Kidney epithelial cell (primary cell): Measurements from ENCODE around the gene PRKCA. TPM values are rescaled to one million over a fixed set of nuclear protein-coding genes. Genes with fewer than 3 reads are reported as not detected.

Source experiments
- DNase-seq: peaks from one replicate; pipeline ENCODE4 v3.0.0-alpha.2; 2010; ENCODE audit warnings: low read depth
- H3K27me3 ChIP-seq: 2 replicates; pipeline ENCODE4 v1.6.0; 2011; ENCODE audit warnings: low read length; ENCODE audit not compliant: control insufficient read depth, insufficient read depth
- H3K36me3 ChIP-seq: 2 replicates; pipeline ENCODE4 v1.5.1; 2011; ENCODE audit warnings: low read length; ENCODE audit not compliant: control insufficient read depth, insufficient read depth
- H3K4me3 ChIP-seq: 2 replicates; pipeline ENCODE4 v1.5.1; 2011; ENCODE audit warnings: low read depth, mild to moderate bottlenecking, control low read depth, low read length
- total RNA-seq: library from RNA; depleted of rRNA; stranded (reverse); fragments of >200 nt; gene quantifications from 2 replicates; pipeline ENCODE4 v1.2.3, GENCODE V29; 2015
- TF ChIP-seq, protein P1 (sequence below): IDR thresholded peaks from 2 replicates; pipeline ENCODE4 v1.5.1; 2011; ENCODE audit warnings: mild to moderate bottlenecking, moderate library complexity, low read length, control low read depth, inconsistent platforms; ENCODE audit not compliant: insufficient read depth, poor library complexity, severe bottlenecking

The PRKCA gene
- total RNA-seq, 1 donor from 2014 or later: 5.7 TPM

DNA sequence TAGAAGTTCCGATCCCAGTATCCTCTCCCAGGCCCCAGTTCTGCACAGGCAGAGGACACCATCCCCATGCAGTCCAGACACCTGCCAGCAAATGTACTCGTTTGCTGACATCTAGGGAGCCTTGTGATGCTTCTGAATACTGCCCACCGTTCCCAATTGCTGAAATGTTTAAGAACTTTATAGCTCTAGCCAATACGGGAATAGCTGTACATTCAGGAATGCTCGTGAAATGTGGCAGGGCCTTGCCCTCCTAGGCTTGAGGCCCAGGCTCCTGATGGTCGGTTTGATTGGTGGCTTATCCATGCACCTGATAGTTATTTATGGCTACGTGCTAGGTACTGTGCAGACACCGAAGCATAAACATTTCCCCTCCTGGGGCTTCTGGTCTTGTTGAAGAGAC is 255.5 kb downstream of the PRKCA start:
- no peak overlapping the region for H3K4me3 ChIP-seq
- TF ChIP-seq, protein P1, sequence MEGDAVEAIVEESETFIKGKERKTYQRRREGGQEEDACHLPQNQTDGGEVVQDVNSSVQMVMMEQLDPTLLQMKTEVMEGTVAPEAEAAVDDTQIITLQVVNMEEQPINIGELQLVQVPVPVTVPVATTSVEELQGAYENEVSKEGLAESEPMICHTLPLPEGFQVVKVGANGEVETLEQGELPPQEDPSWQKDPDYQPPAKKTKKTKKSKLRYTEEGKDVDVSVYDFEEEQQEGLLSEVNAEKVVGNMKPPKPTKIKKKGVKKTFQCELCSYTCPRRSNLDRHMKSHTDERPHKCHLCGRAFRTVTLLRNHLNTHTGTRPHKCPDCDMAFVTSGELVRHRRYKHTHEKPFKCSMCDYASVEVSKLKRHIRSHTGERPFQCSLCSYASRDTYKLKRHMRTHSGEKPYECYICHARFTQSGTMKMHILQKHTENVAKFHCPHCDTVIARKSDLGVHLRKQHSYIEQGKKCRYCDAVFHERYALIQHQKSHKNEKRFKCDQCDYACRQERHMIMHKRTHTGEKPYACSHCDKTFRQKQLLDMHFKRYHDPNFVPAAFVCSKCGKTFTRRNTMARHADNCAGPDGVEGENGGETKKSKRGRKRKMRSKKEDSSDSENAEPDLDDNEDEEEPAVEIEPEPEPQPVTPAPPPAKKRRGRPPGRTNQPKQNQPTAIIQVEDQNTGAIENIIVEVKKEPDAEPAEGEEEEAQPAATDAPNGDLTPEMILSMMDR: no peak
- no peaks in the 10 kb centered on the region for H3K36me3 ChIP-seq
- DNase-seq: no peak
- no peaks in the 10 kb centered on the region for H3K27me3 ChIP-seq

DNA sequence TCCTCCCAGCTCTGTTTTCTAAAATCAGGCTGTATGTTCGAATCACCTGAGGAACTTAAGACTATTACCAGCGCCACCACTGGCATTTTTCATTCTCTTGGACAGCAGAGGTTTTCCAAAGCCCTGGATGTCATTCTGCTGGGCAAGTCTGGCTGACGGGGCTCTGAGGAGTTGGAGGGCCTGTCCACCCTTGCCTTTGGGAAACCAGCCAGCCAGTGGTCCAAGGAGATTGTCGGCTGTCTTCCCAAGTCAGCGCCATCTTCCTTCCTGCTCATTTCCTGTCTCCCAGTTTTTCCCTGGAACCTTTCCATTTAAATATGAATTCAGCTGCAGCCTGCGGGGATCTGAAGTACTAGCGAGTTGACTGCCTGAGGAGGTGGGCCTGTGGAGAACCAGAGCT is 258.3 kb downstream of the PRKCA start:
- TF ChIP-seq, protein P1: no peak
- H3K27me3 ChIP-seq: no peaks in the 10 kb centered on the region
- no peaks in the 10 kb centered on the region for H3K36me3 ChIP-seq
- no peak for DNase-seq
- H3K4me3 ChIP-seq: no peak overlapping the region

DNA sequence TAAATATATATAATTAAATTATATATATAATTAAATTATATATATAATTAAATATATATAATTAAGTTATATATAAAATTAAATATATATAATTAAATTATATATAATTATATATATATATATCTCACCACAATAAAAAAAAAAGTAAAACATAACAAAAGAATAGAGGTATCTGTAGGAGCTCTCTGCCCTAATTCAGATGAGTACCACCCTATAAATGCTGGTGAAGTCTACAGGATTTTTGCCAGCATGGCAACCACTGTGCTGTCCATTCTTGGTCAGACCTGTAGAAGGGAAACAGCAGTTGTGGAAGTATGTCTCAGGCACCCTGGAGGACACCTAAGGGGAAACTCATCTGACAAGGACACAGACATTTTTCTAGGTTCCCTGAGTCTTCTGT is 259.7 kb downstream of the PRKCA start:
- DNase-seq: no peak
- H3K36me3 ChIP-seq: no peaks in the 10 kb centered on the region
- TF ChIP-seq, protein P1: no peak
- no peak overlapping the region for H3K4me3 ChIP-seq
- H3K27me3 ChIP-seq: no peaks in the 10 kb centered on the region

DNA sequence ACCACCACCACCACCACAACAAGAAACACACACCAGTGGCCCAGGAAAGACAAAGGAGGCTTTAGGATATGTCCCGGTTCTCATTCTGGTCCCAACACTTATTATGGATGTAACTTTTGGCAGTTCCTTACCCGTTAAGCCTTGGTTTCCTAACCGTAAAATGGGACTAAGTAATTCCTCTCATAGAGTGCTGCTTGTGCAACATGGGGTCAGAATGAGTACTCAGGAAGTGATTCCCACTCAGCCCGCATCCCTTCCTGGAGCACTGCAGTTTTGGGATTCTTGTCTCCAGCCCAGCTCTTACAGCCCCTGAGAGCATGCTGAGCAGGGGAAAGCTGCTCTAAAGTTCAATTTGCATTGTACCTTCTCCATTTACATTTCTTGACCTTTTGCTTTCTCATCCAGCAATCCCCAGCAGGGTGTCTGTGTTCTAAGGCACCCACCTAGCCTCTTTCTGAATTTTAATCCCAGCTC is 262.6 kb downstream of the PRKCA start:
- TF ChIP-seq, protein P1: no peak
- Histone ChIP-seq H3K27me3 (no peaks in the 10 kb centered on the region), H3K4me3 (no peak overlapping the region), H3K36me3 (no peaks in the 10 kb centered on the region)
- no peak for DNase-seq

DNA sequence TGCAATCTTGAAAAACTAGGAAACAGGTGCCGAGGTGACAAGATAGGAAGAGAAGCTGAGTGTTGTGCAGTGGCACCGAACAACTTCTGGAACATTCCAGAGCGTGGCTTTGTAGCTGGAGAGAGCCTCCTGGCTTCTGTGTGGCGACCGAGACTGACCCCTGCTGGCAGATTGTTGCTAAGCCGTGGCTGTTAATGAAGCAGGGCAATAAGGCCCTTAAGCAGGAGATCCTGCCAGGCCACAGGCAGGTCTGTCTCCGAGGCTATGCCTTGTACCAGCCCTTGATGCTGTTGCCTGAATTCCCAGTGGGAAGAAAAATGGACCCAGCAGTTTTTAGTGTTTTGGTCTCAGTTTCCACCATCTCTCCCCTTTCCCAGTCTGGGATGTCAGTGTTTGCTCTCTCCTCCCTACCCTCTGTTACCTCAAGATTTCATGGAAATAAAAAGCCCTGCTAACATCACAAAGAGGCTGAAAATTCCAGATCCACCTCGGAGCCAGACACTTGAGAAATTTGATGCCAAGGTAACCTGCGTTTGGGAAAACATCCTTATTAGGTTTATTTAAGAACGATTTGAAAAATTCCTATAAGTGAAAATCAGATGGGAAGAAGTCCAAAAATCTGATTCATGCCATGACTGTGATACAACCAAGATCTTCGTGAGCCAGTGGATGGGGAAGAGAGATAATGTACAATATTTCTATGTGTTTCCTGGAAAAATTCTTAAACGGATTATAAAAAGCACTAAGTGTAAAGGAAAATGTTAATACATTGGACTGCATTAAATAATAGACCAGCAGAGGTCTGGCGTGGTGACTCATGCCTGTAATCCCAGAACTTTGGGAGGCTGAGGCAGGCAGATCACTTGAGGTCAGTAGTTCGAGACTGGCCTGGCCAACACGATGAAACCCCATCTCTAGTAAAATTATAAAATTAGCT is 265.1 kb downstream of the PRKCA start:
- no peak overlapping the region for H3K4me3 ChIP-seq
- TF ChIP-seq, protein P1: peak; percentile 88
- H3K27me3 ChIP-seq: no peaks in the 10 kb centered on the region
- no peak for DNase-seq
- H3K36me3 ChIP-seq: no peaks in the 10 kb centered on the region
